CD4-positive, alpha-beta T cell treated with Interleukin-15 for 4 hours (primary cell): ENCODE measurements around the gene RPS8.
"Not testable (repeated sequence)": the region's sequence is repeated elsewhere in the genome, so short reads cannot be mapped to it uniquely, and the experiment has no call there.

Experiments used
- DNase-seq: peaks from one replicate; pipeline ENCODE4 v3.0.0-alpha.2; 2020; ENCODE audit warnings: low spot score

Gene RPS8

GRCh38 chr1:44820328-44821239 lies 45.2 kb downstream of the RPS8 start:
- DNase-seq: no peak

GRCh38 chr1:44821240-44821715 lies 45.9 kb downstream of the RPS8 start:
- DNase-seq: no peak

GRCh38 chr1:44822131-44822701 lies 46.9 kb downstream of the RPS8 start:
- DNase-seq: no peak

GRCh38 chr1:44822981-44823451 lies 47.7 kb downstream of the RPS8 start:
- DNase-seq: no peak

- not testable (repeated sequence) for DNase-seq
Observed at GRCh38 chr1:44824392-44824791, 49.1 kb downstream of the RPS8 start.

GRCh38 chr1:44826375-44827196 lies 51.2 kb downstream of the RPS8 start:
- no peak for DNase-seq

- no peak for DNase-seq
Observed at GRCh38 chr1:44827197-44828002, 52.1 kb downstream of the RPS8 start.

GRCh38 chr1:44828003-44828651 lies 52.8 kb downstream of the RPS8 start:
- DNase-seq: no peak
